Thyroid gland (tissue), 4 donors: Measurements from ENCODE around the gene AQR. TPM values are rescaled to one million over a fixed set of nuclear protein-coding genes. Genes with fewer than 3 reads are reported as not detected.
A peak's percentile ranks its signal among the peaks of the same experiment; 100 is the strongest.

Experiments
- DNase-seq, 2 donors: peaks; one replicate each; pipeline ENCODE4 v3.0.0-alpha.2; 2019
- H3K27ac ChIP-seq, 3 donors: fragments of 200-600 bp; sonication (generic); 1 replicate in 2 of 3; 2 replicates in 1 of 3; pipeline ENCODE4 v1.5.1; 2016 to 2019; ENCODE audit warnings: mild to moderate bottlenecking in 1 of 3, moderate library complexity in 1 of 3
- H3K27me3 ChIP-seq: fragments of 200-600 bp; sonication (generic); one replicate; pipeline ENCODE4 v1.5.1; 2019
- H3K36me3 ChIP-seq, 2 donors: fragments of 200-600 bp; sonication (generic); one replicate each; pipeline ENCODE4 v1.5.1; 2016 to 2019
- H3K4me1 ChIP-seq, 2 donors: fragments of 200-600 bp; sonication (generic); one replicate each; pipeline ENCODE4 v1.5.1; 2017 to 2019
- H3K4me3 ChIP-seq, 3 donors: fragments of 200-600 bp; sonication (generic); replicated peaks in 1 of 3; 1 replicate in 2 of 3; 2 replicates in 1 of 3; pipeline ENCODE4 v1.5.1; 2016; ENCODE audit warnings: mild to moderate bottlenecking in 1 of 3
- H3K9me3 ChIP-seq: fragments of 200-600 bp; sonication (generic); one replicate; pipeline ENCODE4 v1.5.1; 2017
- POLR2A ChIP-seq, 2 donors: fragments of 450-650 bp; IDR thresholded peaks; one replicate each; pipeline ENCODE4 v1.6.1; 2017; ENCODE audit warnings: antibody characterized with exemption in 2 of 2, mild to moderate bottlenecking in 2 of 2, moderate library complexity in 1 of 2
- WGBS, 2 donors: methylation state at CpG; one replicate each; pipeline ENCODE4 v1.1.5; 2017; 5-methylcytosine and 5-hydroxymethylcytosine counted together
- intact Hi-C: fragments of 100-400 bp; cut with DNase I; formaldehyde crosslinking; loops from one replicate; pipeline ENCODE4 v1.15.1; 2023
- total RNA-seq, 4 donors: library from RNA; depleted of rRNA; stranded (reverse); fragments of >200 nt; gene quantifications; one replicate each; pipeline ENCODE4 v1.2.3, GENCODE V29; 2016
- TF ChIP-seq, protein P1 (sequence below), 6 experiments: fragments of 200-600 bp in 3 of 6; fragments of 450-650 bp in 3 of 6; sonication (generic) in 3 of 6; IDR thresholded peaks; one replicate each; pipeline ENCODE4 v1.5.1; 2016 to 2019; ENCODE audit warnings: antibody characterized with exemption in 6 of 6, mild to moderate bottlenecking in 2 of 6, inconsistent platforms in 1 of 6, moderate library complexity in 1 of 6

AQR gene
- total RNA-seq = 10 to 100 TPM; 27.9 to 40.3 (median 37.8) TPM

DNA sequence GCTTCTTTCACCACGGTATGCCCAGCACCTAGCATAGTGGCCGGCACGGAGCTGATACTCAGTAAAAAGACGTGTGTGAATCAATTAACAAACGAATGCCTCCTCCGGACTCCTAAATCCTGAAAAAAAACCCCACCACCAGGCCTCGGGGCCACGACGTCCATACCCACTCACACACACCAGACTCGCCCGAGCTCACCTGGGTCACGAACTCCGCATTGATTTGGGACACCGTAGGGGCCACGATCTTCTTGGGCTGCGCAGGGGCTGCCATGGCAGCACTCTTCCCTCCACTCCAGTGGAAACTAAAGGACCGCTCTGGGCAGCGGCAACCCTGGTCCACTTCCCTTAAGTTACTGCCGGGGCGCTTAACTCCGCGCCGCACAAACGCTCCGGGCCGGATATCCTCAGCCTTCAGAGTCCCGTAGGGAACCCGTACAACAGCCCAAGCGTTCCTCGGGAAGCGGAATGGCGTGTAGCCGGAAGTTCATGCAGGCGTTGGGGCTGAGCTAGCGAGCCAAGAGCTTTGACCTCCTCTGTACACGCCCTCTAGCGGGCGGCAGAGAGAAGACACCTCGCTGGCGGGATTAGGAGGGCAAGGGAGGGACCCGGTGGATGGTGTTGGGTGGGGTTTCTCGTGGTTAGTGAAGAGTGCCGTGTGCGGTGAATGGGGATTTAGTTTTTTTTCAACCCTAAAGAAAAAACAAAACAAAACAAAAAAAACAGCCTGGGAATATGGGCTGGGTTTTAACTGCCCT, at the start of gene AQR:
AQR (minus strand) TSS at position 403 of the 758 bp plus-strand sequence; CDS start at position 274, 129 bp downstream.
- DNase-seq = peak; percentile 96
- Histone ChIP-seq H3K4me1 (peaks cover 6 to 14% of the 10 kb centered on the region in 2 donors), H3K4me3 (peak within 1 kb of the TSS; percentile 44 to 87 (median 84)), H3K27me3 (no peaks in the 10 kb centered on the region), H3K27ac (peak within 1 kb of the TSS; percentile 56 to 69 (median 66)), H3K9me3 (no peaks in the 10 kb centered on the region), H3K36me3 (no peaks in the 10 kb centered on the region)
- 0% methylated on average over 36 to 42 of the region's 44 CpGs for WGBS, 2 donors
- TF ChIP-seq, protein P1, sequence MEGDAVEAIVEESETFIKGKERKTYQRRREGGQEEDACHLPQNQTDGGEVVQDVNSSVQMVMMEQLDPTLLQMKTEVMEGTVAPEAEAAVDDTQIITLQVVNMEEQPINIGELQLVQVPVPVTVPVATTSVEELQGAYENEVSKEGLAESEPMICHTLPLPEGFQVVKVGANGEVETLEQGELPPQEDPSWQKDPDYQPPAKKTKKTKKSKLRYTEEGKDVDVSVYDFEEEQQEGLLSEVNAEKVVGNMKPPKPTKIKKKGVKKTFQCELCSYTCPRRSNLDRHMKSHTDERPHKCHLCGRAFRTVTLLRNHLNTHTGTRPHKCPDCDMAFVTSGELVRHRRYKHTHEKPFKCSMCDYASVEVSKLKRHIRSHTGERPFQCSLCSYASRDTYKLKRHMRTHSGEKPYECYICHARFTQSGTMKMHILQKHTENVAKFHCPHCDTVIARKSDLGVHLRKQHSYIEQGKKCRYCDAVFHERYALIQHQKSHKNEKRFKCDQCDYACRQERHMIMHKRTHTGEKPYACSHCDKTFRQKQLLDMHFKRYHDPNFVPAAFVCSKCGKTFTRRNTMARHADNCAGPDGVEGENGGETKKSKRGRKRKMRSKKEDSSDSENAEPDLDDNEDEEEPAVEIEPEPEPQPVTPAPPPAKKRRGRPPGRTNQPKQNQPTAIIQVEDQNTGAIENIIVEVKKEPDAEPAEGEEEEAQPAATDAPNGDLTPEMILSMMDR (IDR thresholded peaks at IDR 0.05) = peak; percentile 67 to 94 (median 90)
- TF ChIP-seq POLR2A (IDR thresholded peaks at IDR 0.05) = peak in 1 of 2 donors; percentile 73
- intact Hi-C loops = no loop called here

DNA sequence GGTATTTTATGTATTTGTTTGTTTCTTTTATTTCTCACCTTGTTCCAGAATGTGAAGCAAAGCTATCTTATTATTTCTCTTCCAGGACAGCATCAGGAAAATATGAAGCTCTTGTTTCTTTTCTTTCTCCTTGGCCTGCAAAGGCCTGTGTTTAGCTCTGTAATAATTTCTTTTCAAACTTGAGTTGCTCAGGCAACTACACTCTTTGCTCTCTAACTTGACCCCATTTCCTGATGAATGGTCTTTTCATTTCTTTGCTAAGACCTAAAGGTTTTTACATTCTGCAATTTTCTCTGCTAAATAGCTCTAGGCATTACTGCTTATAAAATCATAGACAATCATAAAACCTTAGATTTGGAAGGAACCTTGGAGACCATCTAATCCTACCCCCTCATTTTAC, 44.7 kb upstream of the AQR start:
- Histone ChIP-seq H3K27ac (no peak overlapping the region), H3K9me3 (no peaks in the 10 kb centered on the region), H3K27me3 (no peaks in the 10 kb centered on the region), H3K4me1 (no peaks in the 10 kb centered on the region), H3K36me3 (no peaks in the 10 kb centered on the region), H3K4me3 (no peak overlapping the region)
- no peak for TF ChIP-seq POLR2A (IDR thresholded peaks at IDR 0.05)
- TF ChIP-seq, protein P1 (IDR thresholded peaks at IDR 0.05) = no peak
- DNase-seq = no peak
- intact Hi-C loops = no loop called here

DNA sequence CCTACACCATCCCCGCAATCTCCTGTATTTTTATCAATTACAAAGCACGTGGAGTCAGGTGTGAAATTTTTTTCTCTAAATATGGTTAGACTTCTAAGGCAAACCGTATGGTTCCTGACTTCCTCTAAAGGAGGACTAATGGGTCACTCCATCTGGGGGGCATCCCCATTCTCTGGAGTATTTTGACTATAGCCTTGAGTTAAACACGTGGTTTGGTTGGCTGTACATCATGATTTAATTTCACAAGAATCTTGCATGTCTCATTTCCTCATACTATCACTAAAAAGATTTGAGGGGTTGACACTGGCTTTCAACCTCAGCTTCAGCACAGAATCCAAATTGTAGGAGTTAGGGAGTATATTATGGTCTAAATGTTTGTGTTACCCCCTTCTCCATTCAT, 43.8 kb upstream of the AQR start:
- intact Hi-C loops = no loop called here
- Histone ChIP-seq H3K27ac (no peak overlapping the region), H3K36me3 (no peaks in the 10 kb centered on the region), H3K4me1 (no peaks in the 10 kb centered on the region), H3K9me3 (no peaks in the 10 kb centered on the region), H3K4me3 (no peak overlapping the region), H3K27me3 (no peaks in the 10 kb centered on the region)
- TF ChIP-seq, protein P1 (IDR thresholded peaks at IDR 0.05) = no peak
- no peak for TF ChIP-seq POLR2A (IDR thresholded peaks at IDR 0.05)
- 59 to 72% methylated on average over 4 of the region's 4 CpGs for WGBS, 2 donors
- DNase-seq = no peak

DNA sequence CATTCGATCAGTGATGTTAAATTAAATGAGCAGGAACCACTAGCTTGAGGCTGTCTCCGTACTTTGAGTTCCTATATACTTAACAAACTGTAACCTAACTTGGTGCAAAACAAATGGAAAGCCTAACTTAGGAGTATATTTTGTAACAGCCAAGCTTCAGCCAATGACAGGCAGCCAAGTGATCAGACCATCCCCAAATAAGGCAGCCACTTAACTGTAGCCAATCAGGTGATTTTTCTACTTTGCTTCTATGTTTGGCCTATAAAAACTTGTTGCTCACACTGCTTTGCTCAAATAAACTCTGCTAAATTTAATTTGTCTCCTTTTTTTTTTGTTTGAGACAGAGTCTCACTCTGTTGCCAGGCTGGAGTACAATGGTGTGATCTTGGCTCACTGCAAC, 37.9 kb upstream of the AQR start:
- 92 to 97% methylated on average over 2 of the region's 2 CpGs for WGBS, 2 donors
- intact Hi-C loops = no loop called here
- no peak overlapping the region for H3K4me3 ChIP-seq
- H3K27me3 ChIP-seq = no peaks in the 10 kb centered on the region
- no peak for DNase-seq
- H3K27ac ChIP-seq = no peak overlapping the region
- H3K9me3 ChIP-seq = no peaks in the 10 kb centered on the region
- no peaks in the 10 kb centered on the region for H3K36me3 ChIP-seq
- TF ChIP-seq POLR2A (IDR thresholded peaks at IDR 0.05) = no peak
- TF ChIP-seq, protein P1 (IDR thresholded peaks at IDR 0.05) = no peak
- H3K4me1 ChIP-seq = no peaks in the 10 kb centered on the region

DNA sequence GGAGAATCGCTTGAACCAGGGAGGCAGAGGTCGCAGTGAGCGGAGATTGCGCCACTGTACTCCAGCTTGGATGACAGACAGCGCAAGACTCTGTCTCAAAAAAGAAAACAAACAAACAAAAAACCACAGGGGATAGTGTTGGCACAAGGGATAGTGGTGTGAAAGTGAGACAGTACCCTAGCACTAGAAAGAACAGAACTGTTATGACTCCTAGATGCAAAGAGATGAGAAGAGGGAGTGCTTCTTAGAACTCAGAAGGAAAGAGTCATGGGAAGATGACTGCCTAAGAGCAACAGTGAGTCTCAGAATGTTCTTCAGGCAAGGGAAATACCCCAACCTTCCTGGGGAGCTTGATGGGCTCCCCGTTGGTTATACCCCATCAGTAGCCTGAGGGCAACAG, 36.4 kb upstream of the AQR start:
- 92 to 93% methylated on average over 6 of the region's 6 CpGs for WGBS, 2 donors
- Histone ChIP-seq H3K36me3 (no peaks in the 10 kb centered on the region), H3K4me3 (no peak overlapping the region), H3K9me3 (no peaks in the 10 kb centered on the region), H3K4me1 (no peaks in the 10 kb centered on the region), H3K27me3 (no peaks in the 10 kb centered on the region), H3K27ac (no peak overlapping the region)
- intact Hi-C loops = no loop called here
- DNase-seq = no peak
- TF ChIP-seq POLR2A (IDR thresholded peaks at IDR 0.05) = no peak
- TF ChIP-seq, protein P1 (IDR thresholded peaks at IDR 0.05) = no peak
